MG63 (cell line): ENCODE results near the gene CERT1. TPM values are rescaled to one million over a fixed set of nuclear protein-coding genes. Genes with fewer than 3 reads are reported as not detected.

Source experiments
- DNase-seq: peaks from one replicate; pipeline ENCODE4 v3.0.0-alpha.2; 2020
- H3K27me3 ChIP-seq: fragments of 250-450 bp; sonication (Bioruptor Pico); 2 replicates; pipeline ENCODE4 v1.5.1; 2020; ENCODE audit warnings: mild to moderate bottlenecking, moderate library complexity
- H3K36me3 ChIP-seq: fragments of 250-450 bp; sonication (Bioruptor Pico); 2 replicates; pipeline ENCODE4 v1.5.1; 2020; ENCODE audit warnings: mild to moderate bottlenecking, moderate library complexity
- H3K4me3 ChIP-seq: fragments of 250-450 bp; sonication (Bioruptor Pico); 2 replicates; pipeline ENCODE4 v1.5.1; 2020; ENCODE audit warnings: mild to moderate bottlenecking, moderate library complexity
- H3K9me3 ChIP-seq: fragments of 250-450 bp; sonication (Bioruptor Pico); 2 replicates; pipeline ENCODE4 v1.5.1; 2020; ENCODE audit warnings: mild to moderate bottlenecking, moderate library complexity
- total RNA-seq: library from RNA; depleted of rRNA; stranded (reverse); fragments of >200 nt; shearing (Covaris generic); gene quantifications from 2 replicates; pipeline ENCODE4 v1.2.3, GENCODE V29; 2014; ENCODE audit warnings: low replicate concordance

CERT1 gene
- total RNA-seq, 1 experiment from 2014 or later, result 7.6 TPM

DNA sequence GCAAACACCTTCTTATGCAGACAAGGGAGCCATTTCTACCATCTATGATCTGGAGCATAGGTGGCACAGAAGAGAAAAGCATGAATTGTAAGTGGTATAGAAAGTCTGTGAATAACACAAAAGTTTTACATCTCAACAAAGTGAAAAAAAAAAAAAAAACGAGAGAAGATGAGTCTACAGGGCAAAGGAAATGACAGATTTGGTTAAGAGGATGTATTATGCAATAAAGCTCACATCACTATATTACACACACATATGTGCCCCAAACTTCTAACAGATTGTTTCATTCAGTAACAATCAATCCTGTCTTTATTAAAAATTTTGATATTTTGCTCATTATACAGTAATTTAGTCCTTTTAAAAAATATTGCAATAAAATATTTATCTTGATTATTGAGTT is 49.8 kb downstream of the CERT1 start:
- no peak overlapping the region for H3K4me3 ChIP-seq
- no peaks in the 10 kb centered on the region for H3K9me3 ChIP-seq
- H3K27me3 ChIP-seq, result no peaks in the 10 kb centered on the region
- H3K36me3 ChIP-seq, result no peaks in the 10 kb centered on the region
- no peak for DNase-seq

GRCh38 chr5:75460942-75461610 is 50.4 kb downstream of the CERT1 start:
- no peaks in the 10 kb centered on the region for H3K27me3 ChIP-seq
- DNase-seq, result no peak
- no peaks in the 10 kb centered on the region for H3K36me3 ChIP-seq
- H3K4me3 ChIP-seq, result no peak overlapping the region
- H3K9me3 ChIP-seq, result no peaks in the 10 kb centered on the region

GRCh38 chr5:75460532-75460931 is 50.9 kb downstream of the CERT1 start:
- no peaks in the 10 kb centered on the region for H3K27me3 ChIP-seq
- no peaks in the 10 kb centered on the region for H3K9me3 ChIP-seq
- no peaks in the 10 kb centered on the region for H3K36me3 ChIP-seq
- no peak overlapping the region for H3K4me3 ChIP-seq
- no peak for DNase-seq

DNA sequence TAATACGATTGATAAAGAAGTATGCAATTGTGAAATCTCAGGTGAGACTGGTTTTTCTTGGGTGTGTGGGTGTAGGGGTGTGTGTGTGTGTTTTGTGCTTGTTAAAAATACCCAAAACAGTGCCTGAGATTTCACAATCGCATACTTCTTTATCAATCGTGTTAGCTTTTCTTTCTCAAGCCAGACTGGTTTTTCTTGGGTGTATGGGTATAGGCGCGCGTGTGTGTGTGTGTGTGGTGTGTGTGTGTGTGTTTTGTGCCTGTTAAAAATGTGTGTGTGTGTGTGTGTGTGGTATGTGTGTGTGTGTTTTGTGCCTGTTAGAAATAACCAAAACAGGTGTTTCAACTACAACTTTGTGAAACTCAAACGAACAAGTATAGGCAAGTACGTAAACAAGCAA is 53.7 kb downstream of the CERT1 start:
- Histone ChIP-seq H3K9me3 (no peaks in the 10 kb centered on the region), H3K36me3 (no peaks in the 10 kb centered on the region), H3K27me3 (no peaks in the 10 kb centered on the region), H3K4me3 (no peak overlapping the region)
- DNase-seq, result no peak

GRCh38 chr5:75457161-75457560 is 54.3 kb downstream of the CERT1 start:
- H3K27me3 ChIP-seq, result no peaks in the 10 kb centered on the region
- H3K9me3 ChIP-seq, result no peaks in the 10 kb centered on the region
- H3K36me3 ChIP-seq, result no peaks in the 10 kb centered on the region
- DNase-seq, result no peak
- no peak overlapping the region for H3K4me3 ChIP-seq

- peaks cover 5% of the 10 kb centered on the region for H3K9me3 ChIP-seq
- H3K36me3 ChIP-seq, result peaks cover 6% of the 10 kb centered on the region; the same call in 1 of the 2 replicates
- no peak for DNase-seq
- H3K4me3 ChIP-seq, result no peak overlapping the region
- H3K27me3 ChIP-seq, result no peaks in the 10 kb centered on the region
Observed at GRCh38 chr5:75450069-75450468, 61.4 kb downstream of the CERT1 start.

GRCh38 chr5:75446068-75446467 is 65.4 kb downstream of the CERT1 start:
- Histone ChIP-seq H3K4me3 (no peak overlapping the region), H3K27me3 (no peaks in the 10 kb centered on the region), H3K36me3 (peaks cover 6% of the 10 kb centered on the region; the same call in 1 of the 2 replicates), H3K9me3 (peaks cover 7% of the 10 kb centered on the region)
- no peak for DNase-seq

- DNase-seq, result no peak
- Histone ChIP-seq H3K9me3 (peaks cover 7% of the 10 kb centered on the region; the same call in 1 of the 2 replicates), H3K4me3 (no peak overlapping the region), H3K27me3 (no peaks in the 10 kb centered on the region), H3K36me3 (peaks cover 4% of the 10 kb centered on the region; the same call in 1 of the 2 replicates)
Observed at GRCh38 chr5:75441560-75441959, 69.9 kb downstream of the CERT1 start.

- H3K36me3 ChIP-seq, result no peaks in the 10 kb centered on the region
- no peak for DNase-seq
- no peaks in the 10 kb centered on the region for H3K27me3 ChIP-seq
- H3K4me3 ChIP-seq, result no peak overlapping the region
- peaks cover 5% of the 10 kb centered on the region; the same call in 1 of the 2 replicates for H3K9me3 ChIP-seq
Observed at GRCh38 chr5:75439276-75439675, 72.2 kb downstream of the CERT1 start.

DNA sequence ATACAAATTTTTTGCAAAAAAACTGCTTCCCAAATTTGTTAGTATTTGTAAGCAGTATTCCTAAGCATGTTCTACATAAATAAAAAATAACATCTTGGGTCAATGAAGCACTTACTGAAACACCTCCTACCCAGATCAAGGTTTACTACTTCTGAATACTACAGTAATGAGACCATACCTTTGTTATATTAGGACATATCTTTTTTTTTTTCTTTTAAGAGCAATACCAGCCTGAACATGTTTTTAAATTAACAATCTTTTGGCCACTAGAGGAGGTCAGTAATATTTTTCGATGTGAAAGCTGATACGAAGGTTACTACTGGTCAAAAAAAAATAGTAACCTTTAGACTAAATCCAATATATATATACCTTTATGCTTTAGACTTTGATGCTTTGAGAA is 72.7 kb downstream of the CERT1 start:
- no peak for DNase-seq
- Histone ChIP-seq H3K36me3 (no peaks in the 10 kb centered on the region), H3K9me3 (peaks cover 5% of the 10 kb centered on the region; the same call in 1 of the 2 replicates), H3K27me3 (no peaks in the 10 kb centered on the region), H3K4me3 (no peak overlapping the region)

- Histone ChIP-seq H3K27me3 (no peaks in the 10 kb centered on the region), H3K4me3 (no peak overlapping the region), H3K36me3 (no peaks in the 10 kb centered on the region), H3K9me3 (no peaks in the 10 kb centered on the region)
- DNase-seq, result no peak
Observed at GRCh38 chr5:75435096-75435495, 76.3 kb downstream of the CERT1 start.

- no peaks in the 10 kb centered on the region for H3K27me3 ChIP-seq
- no peak for DNase-seq
Observed at GRCh38 chr5:75433814-75434506, 77.5 kb downstream of the CERT1 start.

GRCh38 chr5:75414241-75414640 is 97.2 kb downstream of the CERT1 start:
- no peak for DNase-seq
- Histone ChIP-seq H3K27me3 (no peaks in the 10 kb centered on the region), H3K36me3 (peaks cover 2% of the 10 kb centered on the region; the same call in 1 of the 2 replicates), H3K9me3 (no peaks in the 10 kb centered on the region), H3K4me3 (no peak overlapping the region)

More at GRCh38 chr5:75433814-75434506, 77.5 kb downstream of the CERT1 start:
- no peaks in the 10 kb centered on the region for H3K9me3 ChIP-seq
- no peaks in the 10 kb centered on the region for H3K36me3 ChIP-seq
- H3K4me3 ChIP-seq, result no peak overlapping the region

- Histone ChIP-seq H3K36me3 (no peaks in the 10 kb centered on the region), H3K4me3 (no peak overlapping the region), H3K9me3 (no peaks in the 10 kb centered on the region), H3K27me3 (no peaks in the 10 kb centered on the region)
- DNase-seq, result no peak
Observed at GRCh38 chr5:75412111-75412990, 99.1 kb downstream of the CERT1 start.

DNA sequence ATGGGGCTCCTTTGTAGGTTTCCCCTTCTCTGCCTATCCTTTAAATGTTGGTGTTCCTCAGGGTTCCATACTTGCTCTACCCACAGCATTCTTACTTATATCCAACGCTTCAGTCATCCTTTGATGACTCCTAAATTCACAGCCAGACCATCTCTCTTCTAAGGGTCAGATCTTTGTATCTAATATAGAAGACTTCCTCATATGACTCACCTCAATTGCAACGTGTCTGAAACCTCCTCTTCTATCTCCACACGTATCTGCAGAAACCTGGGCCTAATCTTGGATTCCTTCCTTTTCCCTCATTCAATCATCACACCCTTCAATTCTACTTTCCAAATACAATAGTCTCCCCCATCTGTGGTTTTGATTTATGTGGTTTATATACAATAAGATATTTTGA is 106.1 kb downstream of the CERT1 start:
- Histone ChIP-seq H3K27me3 (no peaks in the 10 kb centered on the region), H3K4me3 (no peak overlapping the region), H3K9me3 (no peaks in the 10 kb centered on the region), H3K36me3 (no peaks in the 10 kb centered on the region; the same call in 1 of the 2 replicates)
- DNase-seq, result no peak

- no peaks in the 10 kb centered on the region for H3K27me3 ChIP-seq
- no peak overlapping the region for H3K4me3 ChIP-seq
- no peak for DNase-seq
- peaks cover 3% of the 10 kb centered on the region; the same call in 1 of the 2 replicates for H3K36me3 ChIP-seq
- no peaks in the 10 kb centered on the region for H3K9me3 ChIP-seq
Observed at GRCh38 chr5:75395277-75395676, 116.2 kb downstream of the CERT1 start.

GRCh38 chr5:75389430-75389829 is 122.0 kb downstream of the CERT1 start:
- peaks cover 2% of the 10 kb centered on the region; the same call in 1 of the 2 replicates for H3K36me3 ChIP-seq
- no peaks in the 10 kb centered on the region for H3K9me3 ChIP-seq
- no peak overlapping the region for H3K4me3 ChIP-seq
- H3K27me3 ChIP-seq, result no peaks in the 10 kb centered on the region
- no peak for DNase-seq
